Measurements from ENCODE around the gene TLCD5.

Gene TLCD5

DNA sequence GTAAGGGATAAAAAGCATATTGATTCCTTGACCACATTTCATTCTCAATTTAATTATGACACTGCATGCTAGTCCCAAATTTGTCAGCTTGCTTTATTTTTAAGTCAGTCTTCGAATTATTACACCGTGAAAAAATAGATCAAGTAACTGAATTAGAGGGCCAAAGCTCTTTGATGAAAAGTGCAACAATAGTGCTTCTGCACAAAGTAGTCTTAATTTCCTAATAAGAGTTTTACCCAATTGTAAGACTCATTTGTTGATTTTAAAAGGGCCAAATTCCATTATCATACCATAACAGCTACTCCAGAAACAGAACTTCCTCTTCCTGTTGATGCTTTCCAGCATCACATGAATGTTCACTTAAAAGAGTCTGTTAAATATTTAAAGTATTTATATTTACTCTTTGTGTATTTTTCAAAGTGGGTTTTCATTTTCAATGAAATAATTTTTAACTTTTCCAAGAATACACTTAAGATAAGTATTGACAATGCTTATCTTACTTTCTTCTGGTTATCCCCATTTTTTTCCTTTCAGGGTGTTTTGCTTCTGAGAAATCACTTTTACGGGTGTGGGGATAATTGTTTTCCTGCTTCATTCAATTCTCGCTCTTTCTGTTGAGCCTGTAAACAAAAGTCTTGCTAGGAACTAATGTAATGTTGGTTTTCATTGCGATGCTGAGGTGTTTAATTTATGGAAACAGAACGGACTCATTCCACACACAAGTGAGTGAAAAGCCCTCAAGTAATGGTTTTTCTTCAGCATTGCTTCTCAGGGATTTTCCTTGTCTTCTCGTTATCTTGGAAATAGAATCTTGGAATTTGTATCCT is 13.2 kb downstream of the TLCD5 start:
- Mint-ChIP-seq H3K9me3 (peaks cover 4% of the 10 kb centered on the region), H3K27me3 (ENCODE audit: low read depth) (peaks cover 59% of the 10 kb centered on the region), H3K4me1 (ENCODE audit: low read depth) (peaks cover 37% of the 10 kb centered on the region), H3K36me3 (ENCODE audit: low read depth) (peaks cover 13% of the 10 kb centered on the region), H3K4me3 (peak overlapping the region; percentile 92), H3K27ac (no peak overlapping the region)

DNA sequence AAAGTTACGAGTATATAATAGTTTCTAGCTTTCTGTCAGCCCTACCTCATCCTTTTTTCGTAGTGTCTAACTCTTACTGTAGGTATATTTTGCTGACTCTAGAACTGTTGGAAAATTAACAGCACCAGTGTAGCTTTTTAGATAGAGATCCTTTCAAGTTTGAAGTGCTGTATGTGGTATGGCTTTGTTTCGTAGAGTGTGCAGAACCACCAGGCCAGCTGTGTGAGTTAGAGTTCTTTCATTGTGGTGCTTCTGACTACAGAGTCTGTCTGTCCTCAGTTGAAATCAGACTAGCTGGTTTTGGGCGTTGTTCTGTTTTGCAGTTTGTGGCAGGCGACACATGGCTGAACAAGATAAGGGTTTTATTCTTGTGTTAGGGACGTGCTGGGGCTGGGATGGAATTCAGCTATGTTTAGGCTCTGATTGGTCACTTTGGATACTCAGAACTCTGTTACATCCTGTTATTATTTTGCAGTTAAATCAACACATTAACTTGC is 14.3 kb downstream of the TLCD5 start:
- Mint-ChIP-seq H3K27ac (no peak overlapping the region), H3K36me3 (ENCODE audit: low read depth) (peaks cover 13% of the 10 kb centered on the region), H3K4me1 (ENCODE audit: low read depth) (peaks cover 42% of the 10 kb centered on the region), H3K27me3 (ENCODE audit: low read depth) (peaks cover 52% of the 10 kb centered on the region), H3K9me3 (peaks cover 4% of the 10 kb centered on the region), H3K4me3 (peak overlapping the region; percentile 45)

DNA sequence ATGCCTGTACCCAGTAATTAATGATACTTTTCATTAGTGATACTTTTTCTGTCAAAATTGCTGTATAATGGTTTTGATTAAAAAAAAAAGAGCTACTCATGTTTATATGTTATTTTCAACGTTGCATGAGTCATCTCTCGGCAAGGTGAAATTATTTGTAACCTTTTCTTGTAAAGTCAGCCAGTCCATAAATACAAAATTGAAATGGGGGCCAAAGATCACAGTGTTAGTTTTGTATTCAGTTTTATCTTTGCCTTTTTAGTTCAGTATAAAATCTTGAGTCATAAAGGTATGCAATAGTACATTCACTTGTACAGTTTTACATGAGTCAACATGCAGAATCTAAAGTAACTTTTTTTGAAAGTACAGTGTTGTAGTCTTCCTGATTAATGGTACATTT is 15.4 kb downstream of the TLCD5 start:
- peaks cover 51% of the 10 kb centered on the region for H3K27me3 Mint-ChIP-seq (ENCODE audit: low read depth)
- peaks cover 13% of the 10 kb centered on the region for H3K36me3 Mint-ChIP-seq (ENCODE audit: low read depth)

DNA sequence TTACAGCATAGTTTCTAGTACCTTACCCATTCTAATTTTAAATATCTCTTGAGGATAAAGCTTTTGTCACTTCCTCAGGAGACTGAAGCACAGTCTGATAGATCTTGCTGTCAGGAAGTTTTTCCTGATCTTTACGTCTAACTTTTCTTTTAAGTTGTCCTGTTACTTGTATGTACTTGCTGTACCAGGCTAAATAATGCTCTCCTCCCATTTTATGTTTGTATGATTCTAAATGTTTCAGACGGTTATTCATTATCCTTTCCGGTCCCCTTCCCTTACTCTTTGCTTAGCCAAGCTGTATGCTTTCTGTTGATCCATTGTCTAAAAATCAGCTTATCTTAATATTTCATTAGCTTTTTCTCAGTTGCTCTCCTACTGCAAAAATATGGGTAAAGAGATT is 17.1 kb downstream of the TLCD5 start:
- no peak overlapping the region for H3K4me3 Mint-ChIP-seq

More for the DNA sequence above, 15.4 kb downstream of the TLCD5 start:
- H3K4me3 Mint-ChIP-seq = no peak overlapping the region
- H3K27ac Mint-ChIP-seq = no peak overlapping the region
- peaks cover 45% of the 10 kb centered on the region for H3K4me1 Mint-ChIP-seq (ENCODE audit: low read depth)
- H3K9me3 Mint-ChIP-seq = peaks cover 4% of the 10 kb centered on the region

DNA sequence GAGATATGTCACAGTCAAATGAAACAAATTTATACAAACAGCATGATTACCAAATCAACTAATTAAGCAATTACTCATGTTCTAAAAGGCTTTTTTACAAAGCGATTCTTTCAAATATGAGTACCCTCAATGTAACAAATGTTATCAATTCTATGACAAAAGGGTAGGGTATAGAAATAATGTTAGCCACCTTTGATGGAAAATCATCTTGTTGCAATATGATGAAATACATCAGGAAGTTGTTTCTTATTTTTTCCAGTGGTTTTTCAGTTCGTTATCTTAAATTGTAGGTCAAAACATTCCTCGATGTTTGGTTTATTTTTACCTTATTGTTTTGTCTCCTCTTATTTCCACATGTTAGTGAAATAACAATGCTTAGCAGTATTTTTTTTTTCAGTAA is 17.6 kb downstream of the TLCD5 start:
- Mint-ChIP-seq H3K36me3 (ENCODE audit: low read depth) (peaks cover 9% of the 10 kb centered on the region), H3K4me1 (ENCODE audit: low read depth) (peaks cover 46% of the 10 kb centered on the region), H3K27me3 (ENCODE audit: low read depth) (peaks cover 61% of the 10 kb centered on the region), H3K9me3 (peaks cover 4% of the 10 kb centered on the region), H3K4me3 (no peak overlapping the region), H3K27ac (no peak overlapping the region)

More for the DNA sequence above, 17.1 kb downstream of the TLCD5 start:
- Mint-ChIP-seq H3K4me1 (ENCODE audit: low read depth) (peaks cover 49% of the 10 kb centered on the region), H3K9me3 (peaks cover 4% of the 10 kb centered on the region), H3K27me3 (ENCODE audit: low read depth) (peaks cover 61% of the 10 kb centered on the region), H3K36me3 (ENCODE audit: low read depth) (peaks cover 11% of the 10 kb centered on the region), H3K27ac (no peak overlapping the region)

DNA sequence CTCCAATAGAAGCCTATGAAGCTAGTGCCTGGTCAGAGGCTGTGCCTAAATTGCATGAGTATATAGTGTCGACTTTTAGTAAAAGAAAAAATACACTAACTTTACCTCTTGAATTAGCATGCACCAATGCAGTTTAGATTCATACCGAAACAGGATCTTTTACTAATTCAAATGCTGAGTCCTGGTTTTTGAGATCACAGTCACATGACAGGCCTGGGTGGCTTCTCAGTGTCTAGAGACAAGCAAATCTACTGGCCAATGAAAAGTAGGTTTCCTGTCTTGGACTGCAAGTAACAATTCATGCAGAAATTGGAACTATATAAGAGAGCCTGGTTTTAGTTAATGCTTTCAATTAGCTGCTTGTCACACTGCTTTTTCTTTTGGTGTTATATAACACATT is 18.3 kb downstream of the TLCD5 start:
- peaks cover 4% of the 10 kb centered on the region for H3K9me3 Mint-ChIP-seq
- H3K4me1 Mint-ChIP-seq (ENCODE audit: low read depth) = peaks cover 41% of the 10 kb centered on the region
- peak overlapping the region; percentile 24 for H3K27ac Mint-ChIP-seq
- peaks cover 60% of the 10 kb centered on the region for H3K27me3 Mint-ChIP-seq (ENCODE audit: low read depth)
- peaks cover 6% of the 10 kb centered on the region for H3K36me3 Mint-ChIP-seq (ENCODE audit: low read depth)
- H3K4me3 Mint-ChIP-seq = no peak overlapping the region

DNA sequence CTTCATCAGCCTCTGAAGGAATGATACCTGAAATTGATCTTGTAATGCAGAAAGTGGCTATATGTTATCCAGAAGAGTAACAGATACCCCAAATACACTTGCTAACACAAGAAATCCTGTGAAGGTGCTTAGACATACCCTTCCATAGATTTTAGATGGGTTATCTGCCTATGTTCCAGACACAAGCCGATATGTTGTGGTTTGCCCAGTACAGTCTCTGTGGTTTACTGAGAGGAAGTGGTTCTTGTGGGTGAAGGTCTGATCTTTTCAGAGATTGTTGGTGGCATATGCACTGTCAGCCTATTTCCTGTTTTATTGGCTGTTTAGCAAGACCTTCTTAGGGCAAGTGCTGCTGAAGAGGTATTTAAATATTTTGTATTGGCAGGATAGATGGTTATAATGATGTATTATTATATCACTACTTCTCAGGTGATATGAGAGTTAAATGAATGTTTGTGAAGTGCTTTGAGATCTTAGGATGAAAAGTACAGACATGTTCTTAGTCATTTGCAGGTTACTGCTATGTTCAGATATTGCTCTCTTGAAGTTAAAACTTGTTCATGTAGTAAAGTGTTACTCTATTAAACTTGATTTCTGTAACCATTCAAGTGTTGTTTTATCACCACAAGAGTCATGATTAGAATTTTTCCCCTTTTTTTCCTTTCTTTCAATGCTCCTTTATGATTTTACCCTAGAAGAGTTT is 19.4 kb downstream of the TLCD5 start:
- peaks cover 64% of the 10 kb centered on the region for H3K27me3 Mint-ChIP-seq (ENCODE audit: low read depth)
- peaks cover 6% of the 10 kb centered on the region for H3K36me3 Mint-ChIP-seq (ENCODE audit: low read depth)
- peaks cover 35% of the 10 kb centered on the region for H3K4me1 Mint-ChIP-seq (ENCODE audit: low read depth)
- peaks cover 4% of the 10 kb centered on the region for H3K9me3 Mint-ChIP-seq
- H3K4me3 Mint-ChIP-seq = peak overlapping the region; percentile 69
- peak overlapping the region; percentile 72 for H3K27ac Mint-ChIP-seq

DNA sequence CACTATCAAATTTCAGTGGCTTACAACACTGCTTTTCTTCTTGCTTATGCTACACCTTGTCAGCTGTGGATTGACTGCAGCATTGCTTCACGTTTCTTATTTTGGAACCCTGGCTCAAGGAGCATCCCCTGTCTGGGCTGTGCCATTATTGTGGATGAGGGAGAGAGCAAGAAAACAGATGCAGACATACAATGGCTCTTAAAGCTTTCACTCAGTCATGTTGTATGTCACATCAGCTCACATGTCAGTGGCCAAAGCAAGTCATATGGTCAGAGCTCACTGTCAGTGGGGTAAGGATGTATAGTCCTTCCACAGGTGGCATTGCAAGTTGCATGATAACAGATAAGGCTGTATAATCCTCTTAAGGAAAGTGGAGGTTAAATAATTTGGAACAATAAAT is 21.1 kb downstream of the TLCD5 start:
- Mint-ChIP-seq H3K36me3 (ENCODE audit: low read depth) (peaks cover 6% of the 10 kb centered on the region), H3K9me3 (peaks cover 4% of the 10 kb centered on the region), H3K4me3 (no peak overlapping the region), H3K27me3 (ENCODE audit: low read depth) (peaks cover 64% of the 10 kb centered on the region), H3K4me1 (ENCODE audit: low read depth) (peaks cover 27% of the 10 kb centered on the region), H3K27ac (no peak overlapping the region)

DNA sequence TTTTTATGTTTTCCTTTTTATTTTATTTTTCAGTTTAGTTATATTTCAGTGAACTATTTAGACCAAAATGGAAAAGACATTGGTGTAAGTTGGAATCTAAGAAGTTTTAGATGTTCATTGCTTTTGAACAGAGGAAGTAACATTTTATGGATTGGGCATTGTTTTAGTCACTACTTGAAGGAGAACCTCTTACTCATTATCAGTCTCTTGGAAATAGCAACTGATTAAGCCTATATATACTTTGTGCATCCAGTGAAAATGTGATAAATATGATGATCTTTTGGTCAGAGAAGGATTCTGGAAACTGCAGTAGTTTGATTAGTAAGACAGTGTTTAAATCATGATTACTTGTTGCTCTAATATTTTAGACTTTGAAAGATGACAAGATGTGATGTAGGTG is 25.5 kb downstream of the TLCD5 start:
- Mint-ChIP-seq H3K4me3 (no peak overlapping the region), H3K27me3 (ENCODE audit: low read depth) (peaks cover 75% of the 10 kb centered on the region), H3K4me1 (ENCODE audit: low read depth) (peaks cover 8% of the 10 kb centered on the region), H3K27ac (no peak overlapping the region), H3K36me3 (ENCODE audit: low read depth) (peaks cover 1% of the 10 kb centered on the region), H3K9me3 (no peaks in the 10 kb centered on the region)

DNA sequence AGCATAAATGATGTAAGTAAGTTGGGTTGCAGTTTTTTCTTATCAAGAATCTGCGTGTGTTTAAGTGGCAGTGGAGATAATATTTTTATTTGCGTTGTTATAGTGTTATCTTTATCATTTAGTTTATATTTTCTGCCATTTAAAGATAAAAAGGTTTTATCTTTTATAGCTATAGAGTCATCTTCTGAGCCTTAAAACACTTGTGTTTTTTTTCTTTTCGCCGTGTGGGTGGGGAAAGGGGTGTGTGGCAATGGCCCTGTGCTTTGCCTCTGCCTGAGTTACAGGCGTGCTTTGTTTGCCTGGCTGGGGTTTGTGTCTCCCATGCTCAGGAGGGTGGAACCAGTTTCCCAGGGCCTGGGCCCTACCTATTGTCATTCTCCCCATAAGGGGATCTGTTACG is 27.3 kb downstream of the TLCD5 start:
- H3K4me3 Mint-ChIP-seq = no peak overlapping the region
- no peaks in the 10 kb centered on the region for H3K9me3 Mint-ChIP-seq

DNA sequence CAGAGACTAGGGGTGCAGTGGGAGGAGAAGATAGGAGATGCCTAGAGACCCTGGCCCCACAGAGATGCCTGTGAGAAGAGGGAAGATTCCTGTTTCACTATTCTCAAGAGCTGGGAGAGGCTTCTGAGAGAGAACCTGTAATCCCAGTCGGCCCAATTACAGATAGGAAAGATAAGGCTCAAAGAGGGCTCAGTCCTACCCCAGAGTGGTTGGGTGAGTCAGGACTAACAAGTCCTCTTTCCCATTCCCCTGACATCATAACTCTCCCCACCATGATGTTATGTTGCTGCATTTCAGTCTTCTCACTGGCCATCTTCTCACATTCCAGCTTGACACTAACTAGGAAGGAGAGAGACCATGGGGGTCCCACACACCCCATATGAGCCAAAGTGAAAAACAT is 29.0 kb downstream of the TLCD5 start:
- no peaks in the 10 kb centered on the region for H3K4me1 Mint-ChIP-seq (ENCODE audit: low read depth)
- H3K9me3 Mint-ChIP-seq = no peaks in the 10 kb centered on the region
- H3K4me3 Mint-ChIP-seq = no peak overlapping the region
- H3K27me3 Mint-ChIP-seq (ENCODE audit: low read depth) = peaks cover 65% of the 10 kb centered on the region
- H3K36me3 Mint-ChIP-seq (ENCODE audit: low read depth) = no peaks in the 10 kb centered on the region
- no peak overlapping the region for H3K27ac Mint-ChIP-seq

More for the DNA sequence above, 27.3 kb downstream of the TLCD5 start:
- Mint-ChIP-seq H3K4me1 (ENCODE audit: low read depth) (no peaks in the 10 kb centered on the region), H3K27me3 (ENCODE audit: low read depth) (peaks cover 70% of the 10 kb centered on the region), H3K36me3 (ENCODE audit: low read depth) (no peaks in the 10 kb centered on the region), H3K27ac (no peak overlapping the region)

DNA sequence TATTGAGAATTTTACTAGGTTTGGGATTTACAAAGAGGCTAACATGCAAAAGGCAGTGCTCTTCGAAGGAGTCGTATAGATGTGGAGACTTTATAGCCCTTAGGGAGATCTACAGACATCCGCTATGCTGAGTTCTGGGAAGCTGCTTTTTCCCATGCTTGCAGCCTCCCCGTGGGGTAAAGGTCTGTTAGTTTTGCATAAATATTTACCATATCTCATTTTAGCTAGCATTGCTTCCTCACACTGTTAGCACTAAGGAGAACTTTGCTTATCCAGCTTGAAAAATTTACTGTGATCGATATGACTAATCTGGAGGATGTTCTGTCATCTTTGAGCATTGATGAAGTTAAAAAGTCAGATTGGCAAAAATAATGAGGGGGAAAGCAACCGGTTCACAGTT is 29.7 kb downstream of the TLCD5 start:
- Mint-ChIP-seq H3K9me3 (no peaks in the 10 kb centered on the region), H3K27ac (no peak overlapping the region), H3K4me3 (no peak overlapping the region), H3K27me3 (ENCODE audit: low read depth) (peaks cover 63% of the 10 kb centered on the region), H3K36me3 (ENCODE audit: low read depth) (no peaks in the 10 kb centered on the region), H3K4me1 (ENCODE audit: low read depth) (no peaks in the 10 kb centered on the region)

DNA sequence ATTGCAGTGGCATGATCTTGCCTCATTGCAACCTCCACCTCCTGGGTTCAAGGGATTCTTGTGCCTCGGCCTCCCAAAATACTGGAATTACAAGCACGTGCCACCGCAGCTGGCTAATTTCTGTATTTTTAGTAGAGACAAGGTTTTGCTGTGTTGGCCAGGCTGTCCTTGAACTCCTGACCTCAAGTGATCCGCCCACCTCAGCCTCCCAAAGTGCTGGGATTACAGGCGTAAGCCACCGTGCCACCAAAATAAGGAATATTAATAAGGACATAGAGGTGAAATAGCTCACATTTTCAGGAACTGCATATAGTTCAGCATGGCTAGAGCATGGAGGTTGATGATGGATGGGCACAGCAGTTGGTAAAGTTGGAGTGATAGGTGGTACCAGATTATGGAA is 32.5 kb downstream of the TLCD5 start:
- Mint-ChIP-seq H3K4me3 (no peak overlapping the region), H3K4me1 (ENCODE audit: low read depth) (no peaks in the 10 kb centered on the region), H3K27me3 (ENCODE audit: low read depth) (peaks cover 58% of the 10 kb centered on the region), H3K9me3 (no peaks in the 10 kb centered on the region), H3K36me3 (ENCODE audit: low read depth) (no peaks in the 10 kb centered on the region), H3K27ac (no peak overlapping the region)

DNA sequence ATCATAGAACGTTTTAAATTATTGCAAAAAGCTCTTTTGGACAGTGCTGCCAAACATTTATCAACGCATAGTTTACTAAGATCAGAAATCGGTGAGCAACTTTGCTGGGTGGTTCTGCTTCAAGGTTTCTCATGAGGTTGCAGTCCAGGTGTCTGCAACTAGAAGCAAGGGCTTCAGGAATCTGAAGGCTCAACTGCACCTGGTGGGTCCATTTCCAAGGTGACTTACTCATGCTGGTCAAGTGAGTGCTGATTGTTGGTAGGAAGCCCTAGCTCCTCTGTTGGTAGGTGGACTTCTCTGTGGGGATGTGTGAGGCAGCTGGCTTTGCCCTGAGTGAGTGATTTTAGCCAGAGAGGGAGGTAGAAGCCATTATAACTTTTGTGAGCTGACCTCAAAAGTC is 33.6 kb downstream of the TLCD5 start:
- Mint-ChIP-seq H3K27ac (no peak overlapping the region), H3K4me1 (ENCODE audit: low read depth) (no peaks in the 10 kb centered on the region), H3K9me3 (no peaks in the 10 kb centered on the region), H3K36me3 (ENCODE audit: low read depth) (no peaks in the 10 kb centered on the region), H3K4me3 (no peak overlapping the region), H3K27me3 (ENCODE audit: low read depth) (peaks cover 54% of the 10 kb centered on the region)

DNA sequence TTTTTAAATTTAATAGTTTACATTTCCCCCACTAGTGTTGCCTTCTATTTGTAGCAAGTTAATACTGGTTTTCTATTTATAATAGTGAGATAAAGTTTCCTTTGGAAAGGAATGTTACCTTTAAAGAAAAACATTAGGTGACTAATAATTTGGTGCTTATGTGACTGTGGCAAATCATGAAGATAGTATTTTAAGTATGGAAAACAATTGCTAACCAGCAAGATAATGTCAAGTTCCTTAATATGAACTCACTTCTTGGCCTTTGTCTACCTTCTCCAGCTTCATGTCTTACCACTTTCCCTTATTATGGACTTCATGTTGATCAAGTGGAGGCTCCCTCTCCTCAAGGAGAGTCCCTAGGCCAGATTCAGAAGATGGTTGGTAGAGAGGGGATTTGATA is 38.3 kb downstream of the TLCD5 start:
- Mint-ChIP-seq H3K9me3 (no peaks in the 10 kb centered on the region), H3K4me1 (ENCODE audit: low read depth) (no peaks in the 10 kb centered on the region), H3K27me3 (ENCODE audit: low read depth) (peaks cover 42% of the 10 kb centered on the region), H3K27ac (no peak overlapping the region), H3K4me3 (no peak overlapping the region), H3K36me3 (ENCODE audit: low read depth) (no peaks in the 10 kb centered on the region)

Data from T-helper 1 cell treated with Interleukin-12 subunit alpha and Interleukin-12 subunit beta and Interleukin-4 antibody, amounts not matched to agents 30 μg/mL and 1 μg/mL, for 36 hours (primary cell).